Measurements from ENCODE around the gene UGT1A1.

Gene UGT1A1

GRCh38 chr2:233772583-233772982 is 12.5 kb downstream of the UGT1A1 start:
- no peaks in the 10 kb centered on the region for H3K27me3 ChIP-seq
- no peak for TF ChIP-seq CTCF (IDR thresholded peaks at IDR 0.05)
- H3K36me3 ChIP-seq: no peaks in the 10 kb centered on the region
- H3K4me1 ChIP-seq (ENCODE audit: control insufficient read depth in 1 of 2, insufficient read depth in 1 of 2, low read depth in 1 of 2, low read length in 1 of 2): no peaks in the 10 kb centered on the region
- H3K9me3 ChIP-seq: no peaks in the 10 kb centered on the region
- no peak overlapping the region for H3K4me3 ChIP-seq (ENCODE audit: low read depth in 1 of 2, low read length in 1 of 2)
- H3K27ac ChIP-seq: no peak overlapping the region

DNA sequence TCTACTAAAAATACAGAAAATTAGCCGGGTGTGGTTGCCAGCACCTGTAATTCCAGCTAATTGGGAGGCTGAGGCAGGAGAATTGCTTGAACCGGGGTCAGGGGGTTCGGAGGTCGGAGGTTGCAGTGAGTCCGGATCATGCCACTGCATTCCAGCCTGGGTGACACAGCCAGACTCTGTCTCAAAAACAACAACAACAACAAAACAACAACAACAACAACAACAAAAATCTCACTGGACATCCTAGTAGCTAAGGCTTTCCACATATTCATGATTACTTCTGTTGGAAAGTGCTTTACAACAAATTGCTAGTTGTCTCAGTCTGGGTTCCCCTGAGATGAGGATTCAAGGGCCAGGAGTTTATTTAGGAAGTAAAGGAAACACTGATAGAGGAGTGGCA is 13.8 kb downstream of the UGT1A1 start:
- Histone ChIP-seq H3K27ac (no peak overlapping the region), H3K27me3 (no peaks in the 10 kb centered on the region), H3K4me3 (ENCODE audit: low read depth in 1 of 2, low read length in 1 of 2) (no peak overlapping the region), H3K36me3 (no peaks in the 10 kb centered on the region), H3K9me3 (no peaks in the 10 kb centered on the region), H3K4me1 (ENCODE audit: control insufficient read depth in 1 of 2, insufficient read depth in 1 of 2, low read depth in 1 of 2, low read length in 1 of 2) (no peaks in the 10 kb centered on the region)
- TF ChIP-seq CTCF (IDR thresholded peaks at IDR 0.05): no peak

DNA sequence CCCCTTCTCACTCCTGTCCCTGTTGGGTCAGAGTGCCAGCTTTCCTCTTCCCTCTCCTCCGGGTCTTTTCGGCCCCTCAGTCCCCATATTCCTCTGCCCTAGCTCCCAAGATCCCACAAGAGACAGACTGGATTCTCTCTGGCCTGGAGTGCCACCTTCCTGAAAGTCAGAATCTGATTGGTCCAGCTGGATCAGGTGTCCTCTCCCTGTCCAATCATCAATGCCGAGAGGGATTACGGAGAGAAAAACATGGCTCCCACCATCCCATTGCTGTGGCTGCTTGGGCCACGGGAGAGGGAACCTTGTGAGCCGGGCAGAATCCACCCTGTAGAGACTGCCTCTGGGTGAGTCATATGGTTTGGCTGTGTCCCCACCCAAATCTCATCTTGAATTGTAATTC is 15.3 kb downstream of the UGT1A1 start:
- no peaks in the 10 kb centered on the region for H3K27me3 ChIP-seq
- TF ChIP-seq CTCF (IDR thresholded peaks at IDR 0.05): no peak
- no peaks in the 10 kb centered on the region for H3K9me3 ChIP-seq
- no peaks in the 10 kb centered on the region for H3K4me1 ChIP-seq (ENCODE audit: control insufficient read depth in 1 of 2, insufficient read depth in 1 of 2, low read depth in 1 of 2, low read length in 1 of 2)
- H3K36me3 ChIP-seq: no peaks in the 10 kb centered on the region
- no peak overlapping the region for H3K4me3 ChIP-seq (ENCODE audit: low read depth in 1 of 2, low read length in 1 of 2)
- H3K27ac ChIP-seq: no peak overlapping the region

- H3K4me3 ChIP-seq (ENCODE audit: low read depth in 1 of 2, low read length in 1 of 2): no peak within 1 kb of the TSS
- no peak for TF ChIP-seq CTCF (IDR thresholded peaks at IDR 0.05)
- no peaks in the 10 kb centered on the region for H3K27me3 ChIP-seq
- no peaks in the 10 kb centered on the region for H3K4me1 ChIP-seq (ENCODE audit: control insufficient read depth in 1 of 2, insufficient read depth in 1 of 2, low read depth in 1 of 2, low read length in 1 of 2)
- no peaks in the 10 kb centered on the region for H3K36me3 ChIP-seq
- no peaks in the 10 kb centered on the region for H3K9me3 ChIP-seq
- H3K27ac ChIP-seq: no peak within 1 kb of the TSS
Observed at GRCh38 chr2:233778030-233778429, 18.0 kb downstream of the UGT1A1 start, which contains the start of gene MROH2A. MROH2A (plus strand) TSS chr2:233778330; CDS start chr2:233779359, 1,029 bp downstream.

GRCh38 chr2:233779722-233780121 is 19.7 kb downstream of the UGT1A1 start:
- no peaks in the 10 kb centered on the region for H3K27me3 ChIP-seq
- H3K4me3 ChIP-seq (ENCODE audit: low read depth in 1 of 2, low read length in 1 of 2): no peak overlapping the region
- TF ChIP-seq CTCF (IDR thresholded peaks at IDR 0.05): no peak
- no peaks in the 10 kb centered on the region for H3K36me3 ChIP-seq
- no peak overlapping the region for H3K27ac ChIP-seq
- H3K9me3 ChIP-seq: no peaks in the 10 kb centered on the region
- no peaks in the 10 kb centered on the region for H3K4me1 ChIP-seq (ENCODE audit: control insufficient read depth in 1 of 2, insufficient read depth in 1 of 2, low read depth in 1 of 2, low read length in 1 of 2)

- H3K27me3 ChIP-seq: no peaks in the 10 kb centered on the region
- no peaks in the 10 kb centered on the region for H3K9me3 ChIP-seq
- no peak overlapping the region for H3K4me3 ChIP-seq (ENCODE audit: low read depth in 1 of 2, low read length in 1 of 2)
- TF ChIP-seq CTCF (IDR thresholded peaks at IDR 0.05): no peak
- no peaks in the 10 kb centered on the region for H3K36me3 ChIP-seq
- H3K27ac ChIP-seq: no peak overlapping the region
- no peaks in the 10 kb centered on the region for H3K4me1 ChIP-seq (ENCODE audit: control insufficient read depth in 1 of 2, insufficient read depth in 1 of 2, low read depth in 1 of 2, low read length in 1 of 2)
Observed at GRCh38 chr2:233780771-233781170, 20.7 kb downstream of the UGT1A1 start.

Data from neutrophil (primary cell).